Embryonic facial prominence (tissue), 1 donor: ENCODE measurements around the gene HES5.

Source experiments
- DNase-seq: peaks from one replicate; pipeline ENCODE4 v3.0.0-alpha.2; 2016; ENCODE audit errors: extremely low spot score

The HES5 gene

DNA sequence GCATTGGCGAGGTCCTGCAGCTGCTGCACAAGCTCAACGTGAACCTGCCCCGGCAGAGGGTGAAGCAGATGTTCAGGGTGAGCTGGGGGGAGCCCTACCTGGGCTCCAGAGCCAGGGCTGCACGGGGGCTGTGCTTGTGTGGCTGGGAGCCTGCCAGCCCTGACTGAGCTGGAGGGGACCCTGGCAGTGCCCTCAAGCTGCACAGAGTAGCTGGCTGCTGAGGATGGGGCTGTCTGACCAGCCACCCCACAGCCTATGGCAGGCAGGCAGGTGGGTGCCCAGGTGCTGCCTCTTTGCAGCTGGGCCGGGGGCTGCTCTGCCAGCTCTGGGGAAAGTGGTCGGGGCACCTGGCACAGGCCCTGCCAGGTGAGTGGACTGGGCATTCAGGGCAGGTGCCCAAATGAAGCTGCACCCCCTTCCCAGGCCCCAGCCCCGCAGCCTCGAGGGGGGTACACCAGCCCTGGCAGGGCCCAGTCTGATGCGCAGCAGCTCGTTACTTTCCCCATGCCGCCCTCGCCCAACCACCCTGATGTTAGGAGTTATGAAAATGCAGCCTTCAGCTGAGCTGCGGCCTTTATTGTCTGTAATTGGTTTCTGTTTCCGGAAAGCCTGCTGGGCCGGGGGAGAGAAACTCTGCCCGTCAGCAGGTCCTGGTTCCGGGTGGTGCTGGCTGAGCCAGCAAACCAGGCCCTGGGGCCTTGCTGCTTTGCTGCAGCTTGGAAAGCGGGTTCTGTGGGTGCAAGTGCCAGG, 49.7 kb downstream of the HES5 start:
- DNase-seq, result no peak

- DNase-seq, result no peak
Measured at GRCh38 chr1:2479618-2480017, 50.4 kb downstream of the HES5 start.

- no peak for DNase-seq
Measured at GRCh38 chr1:2479186-2479585, 50.9 kb downstream of the HES5 start.
